Eye (tissue), 1 donor: Measurements from ENCODE around the gene TUBB2A.

Source experiments
- DNase-seq: peaks from one replicate; pipeline ENCODE4 v3.0.0-alpha.2; 2015

The TUBB2A gene

DNA sequence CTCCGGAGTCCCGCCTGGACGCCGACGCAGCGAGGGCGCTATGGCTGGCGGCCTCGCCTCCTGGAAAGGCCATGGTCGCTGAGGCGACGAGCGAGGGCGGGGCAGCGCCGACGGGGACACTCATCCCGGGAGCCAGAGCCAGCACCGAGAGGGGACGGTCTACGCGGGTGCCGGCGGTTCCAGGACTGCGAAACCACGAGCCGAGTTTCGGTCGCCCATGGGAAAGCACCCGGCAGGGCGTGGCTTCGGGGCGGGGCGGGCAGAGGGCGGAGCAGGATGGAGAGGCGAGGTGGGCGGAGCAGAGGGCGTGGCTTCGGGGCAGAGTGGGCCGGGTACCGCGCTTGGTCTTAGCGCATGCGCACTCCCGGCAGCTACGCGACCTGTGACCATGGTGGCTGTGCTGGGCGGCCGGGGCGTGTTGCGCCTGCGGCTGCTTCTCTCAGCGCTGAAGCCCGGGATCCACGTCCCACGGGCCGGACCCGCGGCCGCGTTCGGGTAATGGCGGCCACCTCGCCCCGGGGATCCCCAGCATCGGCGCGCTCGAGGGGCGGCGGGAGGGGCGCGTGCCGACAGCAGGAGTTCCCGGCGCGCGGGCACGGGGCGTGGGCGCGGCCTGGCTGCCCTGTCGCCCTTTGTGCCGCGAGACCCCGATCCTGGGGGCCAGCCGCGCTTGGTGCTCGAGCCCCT is 38.8 kb downstream of the TUBB2A start, which contains the start of gene BPHL:
Gene BPHL, plus strand, starts transcription at position 359 of the 687 bp plus-strand sequence. Its CDS starts 30 bp downstream, at position 389.
- DNase-seq = peak; percentile 99

DNA sequence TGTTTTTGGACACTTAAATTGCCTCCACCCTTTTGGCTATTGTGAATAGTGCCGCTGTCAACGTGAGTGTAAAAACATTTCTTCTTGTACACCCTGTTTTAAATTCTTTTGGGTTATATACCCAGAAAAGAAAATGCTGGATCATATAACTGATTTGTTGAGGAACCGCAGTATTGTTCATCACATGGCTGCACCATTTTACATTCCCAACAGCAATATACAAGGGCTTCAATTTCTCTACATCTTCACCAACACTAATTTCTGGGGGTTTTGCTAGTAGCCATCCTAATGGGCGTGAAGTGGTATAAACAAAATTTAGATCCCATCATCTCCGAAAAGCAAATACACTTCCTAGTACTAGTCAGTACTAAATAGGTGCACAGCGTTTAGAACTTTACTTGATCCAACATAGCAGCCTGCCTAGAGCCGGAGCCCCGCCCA is 39.4 kb downstream of the TUBB2A start:
- DNase-seq = no peak

DNA sequence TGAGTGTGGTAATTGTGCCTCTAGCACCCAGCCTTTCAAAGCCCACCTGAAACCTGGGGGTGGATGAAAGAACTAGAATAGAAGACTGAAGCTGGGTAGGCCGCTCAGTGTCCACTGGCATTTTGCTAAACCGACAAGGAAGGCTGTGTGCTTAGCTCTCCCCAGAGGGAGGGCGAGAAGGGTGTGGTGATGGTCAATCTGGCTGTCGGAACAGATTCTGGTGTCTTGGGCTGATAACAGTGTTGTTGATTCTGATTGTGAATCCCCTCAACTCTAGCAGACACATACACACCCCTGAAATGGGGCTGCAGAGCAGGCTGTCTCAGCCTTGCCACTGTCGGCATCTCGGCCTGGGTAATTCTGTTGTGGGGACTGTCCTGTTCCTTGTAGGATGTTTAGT is 43.0 kb downstream of the TUBB2A start:
- no peak for DNase-seq

DNA sequence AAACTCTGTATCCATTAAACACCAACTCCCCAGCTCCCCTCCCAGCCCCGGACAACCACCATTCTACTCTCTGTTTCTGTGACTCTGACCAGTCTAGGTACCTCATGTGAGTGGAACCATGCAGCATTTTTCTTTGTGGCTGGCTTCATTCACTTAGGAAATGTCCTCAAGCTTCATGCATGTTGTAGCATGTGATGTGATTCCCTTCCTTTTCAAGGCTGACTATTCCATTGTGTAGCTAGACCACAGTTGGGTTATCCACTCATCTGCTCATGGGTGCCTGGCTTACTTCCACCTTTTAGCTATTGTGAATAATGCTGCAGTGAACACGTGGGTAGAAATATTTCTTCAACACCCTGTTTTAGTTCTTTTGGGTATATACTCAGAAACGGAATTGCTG is 47.6 kb downstream of the TUBB2A start:
- DNase-seq = no peak

DNA sequence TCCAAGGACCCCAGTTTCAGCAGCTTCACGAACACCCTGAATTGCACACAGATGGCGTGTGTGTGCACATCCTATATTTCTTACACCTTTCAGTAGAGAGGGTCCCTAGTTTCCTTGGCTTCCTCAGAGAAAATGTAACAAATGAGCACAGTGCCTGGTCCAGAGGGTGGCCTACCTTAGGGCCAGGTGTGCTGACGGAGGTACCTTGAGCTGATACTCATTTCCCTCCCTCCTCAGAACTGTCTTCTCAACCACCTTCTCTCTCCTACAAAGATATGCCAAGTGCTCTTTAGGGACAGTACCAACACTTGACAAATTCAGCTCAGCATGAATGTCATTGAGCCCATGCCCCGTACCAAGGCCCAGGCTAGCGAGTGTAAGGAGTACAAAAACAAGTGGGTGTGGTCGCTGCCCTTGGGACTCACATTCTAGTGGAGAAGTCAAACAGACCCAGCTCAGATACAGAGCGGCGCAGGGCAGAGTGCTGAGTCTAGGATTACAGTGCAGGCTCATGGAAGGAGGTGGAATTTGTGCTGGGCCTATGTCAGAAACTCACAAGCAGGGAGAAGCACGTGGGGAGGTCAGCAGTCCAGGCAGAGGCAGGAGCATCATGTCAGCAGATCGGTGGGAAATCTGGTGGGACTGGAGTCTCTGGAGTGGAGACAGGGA is 48.5 kb downstream of the TUBB2A start:
- DNase-seq = no peak
